CD14-positive monocyte (primary cell): ENCODE results near the gene SLC6A12. TPM values are rescaled to one million over a fixed set of nuclear protein-coding genes. Genes with fewer than 3 reads are reported as not detected.

Source experiments
- DNase-seq, 3 donors: peaks; one replicate each; pipeline ENCODE4 v3.0.0-alpha.2; 2011 to 2022
- H2AFZ ChIP-seq: 2 replicates; pipeline ENCODE4 v1.6.0; 2012; ENCODE audit warnings: mild to moderate bottlenecking, low read depth, low read length, inconsistent platforms; ENCODE audit not compliant: insufficient read depth, poor library complexity, severe bottlenecking
- H3K27ac ChIP-seq, 2 donors: 1 replicate in 1 of 2; 2 replicates in 1 of 2; pipeline ENCODE4 v1.5.1; 2012 to 2013; ENCODE audit warnings: low read length in 2 of 2, control low read depth in 1 of 2, inconsistent platforms in 1 of 2, low read depth in 1 of 2, mild to moderate bottlenecking in 1 of 2
- H3K27me3 ChIP-seq, 2 donors: one replicate each; pipeline versions ENCODE4 v1.6.0 to v1.6.1; 2011 to 2013; ENCODE audit warnings: low read length in 2 of 2; ENCODE audit not compliant: control insufficient read depth in 2 of 2, insufficient read depth in 2 of 2
- H3K36me3 ChIP-seq, 2 donors: replicated peaks in 1 of 2; 1 replicate in 1 of 2; 2 replicates in 1 of 2; pipeline versions ENCODE4 v1.5.1 to v1.6.1; 2012 to 2013; ENCODE audit warnings: low read length in 2 of 2, control low read depth in 1 of 2, inconsistent platforms in 1 of 2, mild to moderate bottlenecking in 1 of 2; ENCODE audit not compliant: insufficient read depth in 2 of 2, control insufficient read depth in 1 of 2
- H3K4me1 ChIP-seq, 2 donors: 1 replicate in 1 of 2; 2 replicates in 1 of 2; pipeline versions ENCODE4 v1.5.1 to v1.6.1; 2012 to 2013; ENCODE audit warnings: low read length in 2 of 2, control low read depth in 1 of 2, inconsistent platforms in 1 of 2, mild to moderate bottlenecking in 1 of 2, moderate library complexity in 1 of 2; ENCODE audit not compliant: insufficient read depth in 2 of 2, control insufficient read depth in 1 of 2
- H3K4me2 ChIP-seq: replicated peaks from 2 replicates; pipeline ENCODE3; 2012; ENCODE audit warnings: low read length, moderate library complexity, mild to moderate bottlenecking; ENCODE audit not compliant: poor library complexity, severe bottlenecking; ENCODE audit errors: extremely low read depth
- H3K4me3 ChIP-seq, 3 experiments: fragments of 200-600 bp in 1 of 3; sonication (generic) in 1 of 3; replicated peaks in 1 of 3; 1 replicate in 2 of 3; 2 replicates in 1 of 3; pipeline ENCODE4 v1.5.1; 2011 to 2013; ENCODE audit warnings: low read length in 3 of 3, mild to moderate bottlenecking in 3 of 3, control low read depth in 2 of 3, low read depth in 2 of 3, inconsistent platforms in 1 of 3, moderate library complexity in 1 of 3
- H3K79me2 ChIP-seq: 2 replicates; pipeline ENCODE4 v1.6.0; 2012; ENCODE audit warnings: mild to moderate bottlenecking, control low read depth, inconsistent platforms, low read length, moderate library complexity; ENCODE audit not compliant: insufficient read depth
- H3K9ac ChIP-seq: 2 replicates; pipeline ENCODE4 v1.6.0; 2017; ENCODE audit warnings: low read length, mild to moderate bottlenecking; ENCODE audit not compliant: insufficient read depth, poor library complexity, severe bottlenecking
- H3K9me3 ChIP-seq, 2 donors: replicated peaks in 1 of 2; 1 replicate in 1 of 2; 2 replicates in 1 of 2; pipeline versions ENCODE4 v1.5.1 to v1.6.1; 2012 to 2013; ENCODE audit warnings: low read length in 2 of 2, control low read depth in 1 of 2; ENCODE audit not compliant: control insufficient read depth in 1 of 2, insufficient read depth in 1 of 2
- H4K20me1 ChIP-seq: 2 replicates; pipeline ENCODE4 v1.6.0; 2012; ENCODE audit warnings: mild to moderate bottlenecking, low read length, control low read depth, moderate library complexity; ENCODE audit not compliant: insufficient read depth
- H3K27ac Mint-ChIP-seq, 7 donors: one replicate each; pipeline ENCODE4 v1.8.0; 2020; ENCODE audit warnings: mild to moderate bottlenecking in 7 of 7, mixed read lengths in 7 of 7, moderate library complexity in 6 of 7, inconsistent platforms in 2 of 7
- H3K27me3 Mint-ChIP-seq, 3 donors: one replicate each; pipeline ENCODE4 v1.8.0; 2021 to 2022; ENCODE audit warnings: low read depth in 3 of 3, mild to moderate bottlenecking in 3 of 3, mixed read lengths in 3 of 3, moderate library complexity in 3 of 3, inconsistent platforms in 1 of 3
- H3K36me3 Mint-ChIP-seq, 2 donors: one replicate each; pipeline ENCODE4 v1.8.0; 2020; ENCODE audit warnings: mixed read lengths in 2 of 2, inconsistent platforms in 1 of 2, mild to moderate bottlenecking in 1 of 2
- H3K4me1 Mint-ChIP-seq: one replicate; pipeline ENCODE4 v1.8.0; 2020; ENCODE audit warnings: mild to moderate bottlenecking, mixed read lengths
- H3K4me3 Mint-ChIP-seq, 2 donors: one replicate each; pipeline ENCODE4 v1.8.0; 2020; ENCODE audit warnings: mild to moderate bottlenecking in 2 of 2, mixed read lengths in 2 of 2, moderate library complexity in 1 of 2
- H3K9me3 Mint-ChIP-seq, 7 donors: one replicate each; pipeline ENCODE4 v1.8.0; 2020 to 2022; ENCODE audit warnings: mixed read lengths in 7 of 7, mild to moderate bottlenecking in 6 of 7, moderate library complexity in 6 of 7, inconsistent platforms in 2 of 7
- WGBS: methylation state at CpG from one replicate; pipeline ENCODE4 v1.1.5; 2013; ENCODE audit warnings: missing lambda C conversion rate; ENCODE audit not compliant: insufficient coverage; 5-methylcytosine and 5-hydroxymethylcytosine counted together
- intact Hi-C, 2 donors: fragments of 100-400 bp; cut with micrococcal nuclease; formaldehyde crosslinking; loops; one replicate each; pipeline versions ENCODE4 v1.15.0 to v1.15.1; 2023
- polyA plus RNA-seq, 3 donors: library from polyadenylated mRNA; depleted of rRNA in 1 of 3; unstranded in 2 of 3; stranded (reverse) in 1 of 3; fragments of 300-500 nt in 2 of 3; fragments of >200 nt in 1 of 3; fragmentation: Illumina TruSeq in 2 of 3; gene quantifications; 1 replicate in 2 of 3; 2 replicates in 1 of 3; pipeline ENCODE4 v1.2.3, GENCODE V29; 2012 to 2021
- TF ChIP-seq, protein P1 (sequence below): fragments of 200-600 bp; IDR thresholded peaks from one replicate; pipeline ENCODE4 v1.8.0; 2022; ENCODE audit warnings: antibody characterized with exemption, mild to moderate bottlenecking

SLC6A12 gene
- polyA plus RNA-seq, 3 donors = 5.7 to 8.3 (median 8.0) TPM

DNA sequence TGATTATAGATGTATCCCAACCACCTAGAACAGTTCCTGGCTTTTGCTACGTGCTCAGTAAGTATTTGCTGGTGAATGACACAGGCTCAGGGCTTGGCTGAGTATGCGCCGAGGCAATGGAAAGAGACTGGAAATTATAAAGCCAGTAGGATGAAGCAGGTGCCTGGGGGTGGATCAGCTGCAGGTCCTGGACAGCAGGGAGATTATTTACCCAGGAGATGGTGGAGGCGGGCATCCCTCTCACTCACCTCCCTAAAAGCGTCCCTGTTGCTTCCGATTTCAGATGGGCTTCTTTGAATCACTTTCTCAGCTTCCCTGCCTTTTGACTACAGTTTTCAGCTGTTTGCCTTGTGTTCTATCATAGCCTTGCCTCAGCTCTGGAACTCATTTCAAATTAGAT, 42.3 kb upstream of the SLC6A12 start:
- no peaks in the 10 kb centered on the region for H3K4me1 Mint-ChIP-seq
- H3K4me3 Mint-ChIP-seq = no peak overlapping the region
- no peaks in the 10 kb centered on the region for H3K4me1 ChIP-seq
- no peak overlapping the region for H3K4me3 ChIP-seq
- WGBS = 91% methylated on average over 5 of the region's 6 CpGs
- intact Hi-C loops = no loop called here
- peaks cover 0 to 4% (median 0%) of the 10 kb centered on the region in 7 donors for H3K9me3 Mint-ChIP-seq
- H3K27me3 Mint-ChIP-seq = peaks cover 10 to 25% (median 19%) of the 10 kb centered on the region in 3 donors
- H3K36me3 ChIP-seq = no peaks in the 10 kb centered on the region
- H2AFZ ChIP-seq = no peak overlapping the region
- no peaks in the 10 kb centered on the region for H3K9me3 ChIP-seq
- H3K4me2 ChIP-seq = no peak overlapping the region
- H3K36me3 Mint-ChIP-seq = no peaks in the 10 kb centered on the region
- H3K79me2 ChIP-seq = no peaks in the 10 kb centered on the region
- no peaks in the 10 kb centered on the region for H4K20me1 ChIP-seq
- no peak overlapping the region for H3K9ac ChIP-seq
- no peak overlapping the region for H3K27ac ChIP-seq
- DNase-seq = no peak
- H3K27ac Mint-ChIP-seq = no peak overlapping the region
- H3K27me3 ChIP-seq = peaks cover 0 to 5% of the 10 kb centered on the region in 2 donors
- TF ChIP-seq, protein P1, sequence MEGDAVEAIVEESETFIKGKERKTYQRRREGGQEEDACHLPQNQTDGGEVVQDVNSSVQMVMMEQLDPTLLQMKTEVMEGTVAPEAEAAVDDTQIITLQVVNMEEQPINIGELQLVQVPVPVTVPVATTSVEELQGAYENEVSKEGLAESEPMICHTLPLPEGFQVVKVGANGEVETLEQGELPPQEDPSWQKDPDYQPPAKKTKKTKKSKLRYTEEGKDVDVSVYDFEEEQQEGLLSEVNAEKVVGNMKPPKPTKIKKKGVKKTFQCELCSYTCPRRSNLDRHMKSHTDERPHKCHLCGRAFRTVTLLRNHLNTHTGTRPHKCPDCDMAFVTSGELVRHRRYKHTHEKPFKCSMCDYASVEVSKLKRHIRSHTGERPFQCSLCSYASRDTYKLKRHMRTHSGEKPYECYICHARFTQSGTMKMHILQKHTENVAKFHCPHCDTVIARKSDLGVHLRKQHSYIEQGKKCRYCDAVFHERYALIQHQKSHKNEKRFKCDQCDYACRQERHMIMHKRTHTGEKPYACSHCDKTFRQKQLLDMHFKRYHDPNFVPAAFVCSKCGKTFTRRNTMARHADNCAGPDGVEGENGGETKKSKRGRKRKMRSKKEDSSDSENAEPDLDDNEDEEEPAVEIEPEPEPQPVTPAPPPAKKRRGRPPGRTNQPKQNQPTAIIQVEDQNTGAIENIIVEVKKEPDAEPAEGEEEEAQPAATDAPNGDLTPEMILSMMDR = no peak

GRCh38 chr12:254912-255311, 41.0 kb upstream of the SLC6A12 start:
- Mint-ChIP-seq H3K36me3 (no peaks in the 10 kb centered on the region), H3K27me3 (peaks cover 10 to 23% (median 19%) of the 10 kb centered on the region in 3 donors), H3K27ac (no peak overlapping the region), H3K4me3 (no peak overlapping the region), H3K9me3 (peaks cover 0 to 4% (median 0%) of the 10 kb centered on the region in 7 donors), H3K4me1 (no peaks in the 10 kb centered on the region)
- Histone ChIP-seq H3K9ac (no peak overlapping the region), H3K79me2 (no peaks in the 10 kb centered on the region), H3K9me3 (no peaks in the 10 kb centered on the region), H3K4me2 (no peak overlapping the region), H3K4me3 (no peak overlapping the region), H3K27me3 (peaks cover 0 to 5% of the 10 kb centered on the region in 2 donors), H4K20me1 (no peaks in the 10 kb centered on the region), H3K4me1 (no peaks in the 10 kb centered on the region), H3K27ac (no peak overlapping the region), H3K36me3 (no peaks in the 10 kb centered on the region), H2AFZ (no peak overlapping the region)
- intact Hi-C loops = no loop called here
- WGBS = 96% methylated on average over 5 of the region's 9 CpGs
- TF ChIP-seq, protein P1 = no peak
- DNase-seq = no peak
